WI38 (cell line): ENCODE measurements around the gene SKA3.
"Not testable (repeated sequence)": the region's sequence is repeated elsewhere in the genome, so short reads cannot be mapped to it uniquely, and the experiment has no call there.

Experiments used
- H3K4me3 ChIP-seq: 2 replicates; pipeline ENCODE4 v1.5.1; 2011; ENCODE audit warnings: low read depth, mild to moderate bottlenecking, control low read depth, low read length
- CTCF ChIP-seq: IDR thresholded peaks from 2 replicates; pipeline ENCODE4 v1.5.1; 2012; ENCODE audit warnings: low read depth, mild to moderate bottlenecking, control low read depth, low read length

Gene SKA3

GRCh38 chr13:21212138-21212775, 35.9 kb upstream of the SKA3 start:
- TF ChIP-seq CTCF, result no peak
- no peak overlapping the region for H3K4me3 ChIP-seq

- TF ChIP-seq CTCF, result no peak
- H3K4me3 ChIP-seq, result no peak overlapping the region
These were observed 32.4 kb upstream of the SKA3 start for GRCh38 chr13:21208652-21209154.

GRCh38 chr13:21202767-21203531, 26.6 kb upstream of the SKA3 start:
- H3K4me3 ChIP-seq, result no peak overlapping the region
- no peak for TF ChIP-seq CTCF

GRCh38 chr13:21201456-21202190, 25.3 kb upstream of the SKA3 start:
- H3K4me3 ChIP-seq, result not testable (repeated sequence)

- not testable (repeated sequence) for H3K4me3 ChIP-seq
These were observed 22.0 kb upstream of the SKA3 start for GRCh38 chr13:21198391-21198790.

GRCh38 chr13:21197606-21198225, 21.4 kb upstream of the SKA3 start:
- not testable (repeated sequence) for H3K4me3 ChIP-seq

- not testable (repeated sequence) for H3K4me3 ChIP-seq
These were observed 18.4 kb upstream of the SKA3 start for GRCh38 chr13:21194756-21195155.

GRCh38 chr13:21186410-21186809, 10.1 kb upstream of the SKA3 start:
- not testable (repeated sequence) for H3K4me3 ChIP-seq

GRCh38 chr13:21181671-21182070, 5.3 kb upstream of the SKA3 start:
- no peak overlapping the region for H3K4me3 ChIP-seq
- TF ChIP-seq CTCF, result no peak
